Endothelial cell of umbilical vein (primary cell): Measurements from ENCODE around the gene BCL2L14.

Experiments used
- CTCF ChIP-seq, 2 donors: IDR thresholded peaks; 1 replicate in 1 of 2; 2 replicates in 1 of 2; pipeline ENCODE4 v1.5.1; 2011; ENCODE audit warnings: low read length in 2 of 2, mild to moderate bottlenecking in 2 of 2, moderate library complexity in 2 of 2, control low read depth in 1 of 2, inconsistent platforms in 1 of 2, low read depth in 1 of 2; ENCODE audit not compliant: insufficient read depth in 1 of 2; ENCODE audit errors: extremely low read depth in 1 of 2
- FOS ChIP-seq: IDR thresholded peaks from 2 replicates; pipeline ENCODE4 v1.6.1; 2011; ENCODE audit warnings: mild to moderate bottlenecking, low read length, moderate library complexity, borderline replicate concordance; ENCODE audit not compliant: insufficient read depth

DNA sequence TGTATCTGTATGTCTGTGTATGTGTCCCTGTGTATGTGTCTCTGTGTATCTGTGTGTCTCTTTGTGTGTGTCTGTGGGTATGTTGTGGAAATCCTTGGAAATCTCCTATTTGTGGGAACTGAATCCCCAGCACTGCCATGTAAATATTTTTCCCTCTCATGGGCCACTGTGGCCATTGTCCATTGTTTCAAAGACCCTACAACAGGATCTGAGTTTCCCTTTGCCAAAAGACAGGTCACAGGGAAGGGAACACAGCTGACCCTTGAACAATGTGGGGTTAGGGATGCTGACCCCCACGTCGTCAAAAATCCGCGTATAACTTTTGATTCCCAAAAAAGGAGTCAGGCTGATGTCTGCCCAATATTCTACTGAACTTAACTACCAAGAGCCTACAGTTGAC lies 22.5 kb upstream of the BCL2L14 start:
- TF ChIP-seq FOS: no peak
- no peak for TF ChIP-seq CTCF (IDR thresholded peaks at IDR 0.05; ENCODE audit: extremely low read depth in 1 of 2, insufficient read depth in 1 of 2, low read depth in 1 of 2, low read length in 2 of 2)
